ENCODE results near the gene CNNM1. TPM values are rescaled to one million over a fixed set of nuclear protein-coding genes. Genes with fewer than 3 reads are reported as not detected.
A peak's percentile ranks its signal among the peaks of the same experiment; 100 is the strongest.

The CNNM1 gene
- total RNA-seq (under 1 TPM; 0.23 to 0.52 TPM), polyA plus RNA-seq (under 1 TPM; 0.15 to 0.16 TPM)
- long read RNA-seq, donor 1, result 0 reads
- long read RNA-seq, donor 2, result 0 reads
- long read RNA-seq, donor 3, result 0 reads
- long read RNA-seq, donor 4, result 0 reads
- long read RNA-seq, donor 5, result 0 reads

DNA sequence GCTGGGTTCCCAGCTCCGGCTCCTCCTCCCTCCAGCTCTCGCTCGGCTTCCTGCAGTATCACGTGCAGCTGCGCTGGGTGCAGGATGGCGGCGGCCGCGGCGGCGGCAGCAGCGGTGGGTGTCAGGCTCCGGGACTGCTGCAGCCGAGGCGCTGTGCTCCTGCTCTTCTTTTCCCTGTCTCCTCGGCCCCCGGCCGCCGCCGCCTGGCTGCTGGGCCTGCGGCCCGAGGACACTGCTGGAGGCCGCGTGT, at the start of gene CNNM1:
Gene CNNM1 (plus strand): TSS at position 53 of the 250 bp plus-strand sequence. CDS start 32 bp downstream, at position 85.
- H3K9me3 ChIP-seq (ENCODE audit: control insufficient read depth in 4 of 4, insufficient read depth in 3 of 4, low read length in 3 of 4), result peaks cover 0 to 2% (median 0%) of the 10 kb centered on the region in 4 donors
- ATAC-seq (ENCODE audit: insufficient read depth, low FRiP score), result peak; percentile 54
- H3K4me3 ChIP-seq, result no peak within 1 kb of the TSS
- H3K27me3 ChIP-seq (ENCODE audit: control insufficient read depth in 3 of 3, insufficient read depth in 3 of 3, low read length in 2 of 3), result peaks cover 0 to 42% (median 37%) of the 10 kb centered on the region in 3 donors
- DNase-seq, result peak; percentile 22 to 48 (median 35)
- H3K9ac ChIP-seq (ENCODE audit: insufficient read depth in 1 of 2, low read length in 2 of 2), result no peak within 1 kb of the TSS
- H3K36me3 ChIP-seq (ENCODE audit: control insufficient read depth in 4 of 4, insufficient read depth in 4 of 4, low read length in 4 of 4), result no peaks in the 10 kb centered on the region
- 1 to 2% methylated on average over 20 to 24 of the region's 24 CpGs for WGBS, 2 donors
- no peak for TF ChIP-seq CTCF (IDR thresholded peaks at IDR 0.05; ENCODE audit: control extremely low read depth, extremely low read depth)
- peaks cover 0 to 17% (median 5%) of the 10 kb centered on the region in 5 donors for H3K4me1 ChIP-seq (ENCODE audit: control insufficient read depth in 5 of 5, insufficient read depth in 5 of 5, low read length in 5 of 5)
- no peak within 1 kb of the TSS for H3K27ac ChIP-seq (ENCODE audit: low read depth in 1 of 2, low read length in 1 of 2)

DNA sequence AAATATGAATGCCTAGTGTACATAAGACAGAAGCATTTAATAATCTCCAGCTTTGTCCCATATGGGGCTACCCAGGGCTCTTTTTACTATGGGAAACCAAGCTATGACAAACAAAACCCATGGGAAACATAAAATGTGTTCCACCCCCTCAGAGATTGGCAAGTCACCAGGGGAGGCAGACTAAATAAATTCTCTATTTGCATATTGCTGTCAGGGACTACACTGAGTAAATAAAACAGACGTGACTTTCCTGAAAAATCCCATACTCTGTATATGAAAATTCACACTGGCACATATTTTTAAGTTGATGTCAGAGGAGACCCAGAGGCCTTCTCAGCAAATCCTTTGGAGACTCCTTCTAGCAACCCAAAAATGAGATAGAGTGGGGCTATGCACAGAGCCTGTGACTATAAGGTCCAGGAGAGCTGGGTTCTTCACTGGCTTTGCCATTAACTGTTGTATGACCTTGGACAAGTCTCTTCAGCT, 49.5 kb upstream of the CNNM1 start:
- Histone ChIP-seq H3K4me1 (ENCODE audit: control insufficient read depth in 5 of 5, insufficient read depth in 5 of 5, low read length in 5 of 5) (peaks cover 0 to 3% (median 0%) of the 10 kb centered on the region in 5 donors), H3K27ac (ENCODE audit: low read depth in 1 of 2, low read length in 1 of 2) (no peak overlapping the region), H3K9ac (ENCODE audit: insufficient read depth in 1 of 2, low read length in 2 of 2) (no peak overlapping the region), H3K4me3 (no peak overlapping the region), H3K27me3 (ENCODE audit: control insufficient read depth in 3 of 3, insufficient read depth in 3 of 3, low read length in 2 of 3) (no peaks in the 10 kb centered on the region), H3K36me3 (ENCODE audit: control insufficient read depth in 4 of 4, insufficient read depth in 4 of 4, low read length in 4 of 4) (no peaks in the 10 kb centered on the region), H3K9me3 (ENCODE audit: control insufficient read depth in 4 of 4, insufficient read depth in 3 of 4, low read length in 3 of 4) (no peaks in the 10 kb centered on the region)
- ATAC-seq (ENCODE audit: insufficient read depth, low FRiP score) (no peak), DNase-seq (peak; percentile 55 to 77 (median 72))
- no peak for TF ChIP-seq CTCF (IDR thresholded peaks at IDR 0.05; ENCODE audit: control extremely low read depth, extremely low read depth)
- 33 to 69% methylated on average over 1 of the region's 1 CpG for WGBS, 2 donors

- no peak for DNase-seq
- no peaks in the 10 kb centered on the region for H3K27me3 ChIP-seq (ENCODE audit: control insufficient read depth in 3 of 3, insufficient read depth in 3 of 3, low read length in 2 of 3)
- no peak for TF ChIP-seq CTCF (IDR thresholded peaks at IDR 0.05; ENCODE audit: control extremely low read depth, extremely low read depth)
- no peaks in the 10 kb centered on the region for H3K9me3 ChIP-seq (ENCODE audit: control insufficient read depth in 4 of 4, insufficient read depth in 3 of 4, low read length in 3 of 4)
- H3K4me1 ChIP-seq (ENCODE audit: control insufficient read depth in 5 of 5, insufficient read depth in 5 of 5, low read length in 5 of 5), result peaks cover 0 to 3% (median 0%) of the 10 kb centered on the region in 5 donors
- no peaks in the 10 kb centered on the region for H3K36me3 ChIP-seq (ENCODE audit: control insufficient read depth in 4 of 4, insufficient read depth in 4 of 4, low read length in 4 of 4)
- no peak overlapping the region for H3K9ac ChIP-seq (ENCODE audit: insufficient read depth in 1 of 2, low read length in 2 of 2)
- no peak for ATAC-seq (ENCODE audit: insufficient read depth, low FRiP score)
- no peak overlapping the region for H3K4me3 ChIP-seq
- no peak overlapping the region for H3K27ac ChIP-seq (ENCODE audit: low read depth in 1 of 2, low read length in 1 of 2)
- WGBS, 2 donors, result 41% methylated on average over 2 of the region's 2 CpGs
Observed at GRCh38 chr10:99280472-99280871, 48.7 kb upstream of the CNNM1 start.

DNA sequence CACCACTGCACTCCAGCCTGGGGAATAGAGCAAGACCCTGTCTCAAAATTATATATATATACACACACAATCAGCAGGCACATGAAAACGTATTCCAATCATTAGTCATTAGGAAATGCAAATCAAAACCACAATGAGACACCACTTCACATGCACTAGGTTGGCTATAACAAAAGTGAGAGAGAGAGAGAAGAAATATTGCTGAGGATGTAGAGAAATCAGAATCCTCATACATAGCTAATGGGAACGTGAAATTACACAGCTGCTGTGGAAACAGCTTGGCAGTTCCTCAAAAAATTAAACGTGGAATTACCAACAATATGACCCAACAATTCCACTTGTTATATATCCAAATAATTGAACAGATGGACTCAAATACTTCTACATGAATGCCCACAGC, 43.3 kb upstream of the CNNM1 start:
- Histone ChIP-seq H3K4me3 (no peak overlapping the region), H3K9ac (ENCODE audit: insufficient read depth in 1 of 2, low read length in 2 of 2) (no peak overlapping the region), H3K4me1 (ENCODE audit: control insufficient read depth in 5 of 5, insufficient read depth in 5 of 5, low read length in 5 of 5) (no peaks in the 10 kb centered on the region), H3K27me3 (ENCODE audit: control insufficient read depth in 3 of 3, insufficient read depth in 3 of 3, low read length in 2 of 3) (peaks cover 0 to 2% (median 0%) of the 10 kb centered on the region in 3 donors), H3K27ac (ENCODE audit: low read depth in 1 of 2, low read length in 1 of 2) (no peak overlapping the region), H3K9me3 (ENCODE audit: control insufficient read depth in 4 of 4, insufficient read depth in 3 of 4, low read length in 3 of 4) (no peaks in the 10 kb centered on the region), H3K36me3 (ENCODE audit: control insufficient read depth in 4 of 4, insufficient read depth in 4 of 4, low read length in 4 of 4) (no peaks in the 10 kb centered on the region)
- ATAC-seq (ENCODE audit: insufficient read depth, low FRiP score) (no peak), DNase-seq (no peak)
- TF ChIP-seq CTCF (IDR thresholded peaks at IDR 0.05; ENCODE audit: control extremely low read depth, extremely low read depth), result no peak
- WGBS, 2 donors, result 33 to 60% methylated on average over 3 of the region's 3 CpGs

Measured in lung (tissue), 16 donors.